ENCODE results near the gene PAN3.
A peak's percentile ranks its signal among the peaks of the same experiment; 100 is the strongest.

The PAN3 gene

DNA sequence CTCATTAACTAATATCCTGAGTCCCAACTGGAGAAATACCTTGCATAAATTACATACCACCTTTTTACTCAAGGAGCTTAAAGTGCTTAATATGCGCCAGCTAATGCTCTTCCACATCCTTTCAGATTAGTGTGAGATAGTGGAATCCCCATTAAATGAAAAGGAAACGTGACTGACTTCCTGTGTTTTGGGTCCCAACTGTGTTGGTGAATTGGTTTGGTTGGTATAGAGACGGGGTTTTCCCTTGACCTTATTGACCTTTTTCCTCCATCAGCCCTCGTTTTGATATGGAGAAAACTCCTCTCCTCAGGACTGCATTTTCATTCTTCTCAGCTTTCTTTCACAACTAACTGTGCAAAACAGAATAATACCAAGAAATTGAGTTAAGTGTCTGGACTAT is 163.5 kb downstream of the PAN3 start:
- no peak for DNase-seq (ENCODE audit: low read depth in 2 of 2)

DNA sequence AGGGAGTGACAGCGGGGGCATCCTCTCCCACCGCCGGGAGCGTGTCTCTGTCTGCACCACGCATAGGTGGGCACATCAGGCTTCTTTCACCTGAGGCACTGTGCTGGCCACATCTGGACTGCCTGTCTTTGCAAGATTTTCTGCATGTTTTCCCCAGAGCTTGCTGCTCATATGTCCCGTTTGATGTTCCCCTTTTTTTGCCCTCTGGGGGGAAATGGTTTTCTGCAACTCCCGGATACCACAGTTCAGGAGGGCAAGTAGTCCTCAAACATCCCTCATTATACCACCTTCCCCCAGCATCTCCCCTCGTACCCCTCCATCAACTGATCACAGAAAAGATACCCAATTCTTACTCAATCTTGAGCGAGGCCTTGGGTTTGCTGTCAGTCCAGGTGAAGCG is 168.0 kb downstream of the PAN3 start:
- no peak for DNase-seq (ENCODE audit: low read depth in 2 of 2)

DNA sequence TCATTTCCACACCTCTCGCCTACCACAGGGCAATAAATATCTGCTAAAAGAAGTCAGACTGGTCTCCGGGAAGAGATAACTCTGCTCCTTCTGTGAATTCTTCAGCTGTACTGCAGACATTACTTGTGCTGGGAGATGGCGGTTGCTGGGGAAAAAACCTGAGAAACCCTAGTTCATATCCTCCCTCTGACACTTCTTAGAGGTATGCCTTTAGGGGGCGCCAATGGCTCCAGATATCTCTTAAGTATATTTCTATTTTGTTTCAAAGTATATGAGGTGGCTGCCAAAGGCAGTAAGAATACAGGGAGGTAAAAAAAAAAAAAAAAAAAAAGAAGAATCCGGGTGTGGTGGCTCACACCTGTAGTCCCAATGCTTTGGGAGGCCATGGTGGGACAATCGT is 175.2 kb downstream of the PAN3 start:
- DNase-seq (ENCODE audit: low read depth in 2 of 2), result no peak

DNA sequence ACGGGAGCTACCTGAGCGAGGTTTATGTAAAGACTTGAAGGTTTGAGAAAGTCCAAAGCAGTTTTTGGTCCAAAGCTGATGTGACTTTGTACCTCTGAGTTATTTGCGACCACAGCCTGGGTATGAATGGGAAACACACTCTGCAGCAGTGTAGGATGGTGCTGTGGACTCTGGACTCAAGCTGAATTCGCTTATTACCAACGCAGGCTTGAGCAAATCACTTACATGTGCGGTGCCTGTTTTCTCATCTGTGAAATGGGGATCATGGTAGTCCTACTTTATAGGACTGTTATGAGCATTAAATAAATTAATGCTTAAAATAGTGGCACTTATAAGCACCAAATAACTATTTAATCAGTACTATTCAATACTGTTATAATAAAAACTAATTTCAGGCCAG is 176.5 kb downstream of the PAN3 start:
- no peak for DNase-seq (ENCODE audit: low read depth in 2 of 2)

DNA sequence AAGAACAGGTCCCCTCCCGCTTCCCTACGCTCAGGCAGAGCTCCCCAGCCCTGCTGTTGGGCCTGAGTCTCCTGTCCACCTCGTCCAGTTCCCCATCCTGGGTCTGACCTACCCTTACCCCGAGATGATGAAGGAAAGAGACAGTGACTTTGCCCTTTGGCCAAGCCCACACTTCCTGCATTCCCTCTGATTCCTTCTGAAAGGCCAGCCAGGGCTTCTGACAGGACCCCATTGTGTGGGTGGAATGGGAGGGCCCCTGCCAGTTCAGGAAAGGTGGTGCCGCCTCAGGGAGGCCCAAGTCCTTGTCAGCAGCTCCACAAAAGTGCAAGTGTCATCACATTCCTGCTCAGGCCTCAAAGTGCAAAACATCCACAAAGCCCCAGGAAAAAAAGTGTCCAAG is 177.8 kb downstream of the PAN3 start:
- no peak for DNase-seq (ENCODE audit: low read depth in 2 of 2)

DNA sequence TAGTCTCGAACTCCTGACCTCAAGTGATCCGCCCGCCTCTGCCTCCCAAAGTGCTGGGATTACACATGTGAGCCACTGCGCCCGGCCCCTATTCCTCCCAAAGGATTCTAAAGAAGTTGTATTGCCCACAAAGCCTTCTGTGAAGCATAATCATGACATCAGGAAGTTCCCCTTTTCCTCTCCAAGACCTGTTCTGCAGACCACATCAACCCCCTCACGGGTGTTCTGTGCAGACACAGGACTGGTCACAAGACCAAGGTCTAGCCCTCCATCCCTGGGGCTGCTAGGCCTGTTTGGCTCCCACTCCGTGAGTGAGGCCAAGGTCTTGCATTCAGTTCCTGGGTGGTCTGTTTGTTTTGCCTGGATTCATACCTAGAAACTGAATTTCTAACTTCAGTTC is 178.5 kb downstream of the PAN3 start:
- DNase-seq (ENCODE audit: low read depth in 2 of 2), result no peak

DNA sequence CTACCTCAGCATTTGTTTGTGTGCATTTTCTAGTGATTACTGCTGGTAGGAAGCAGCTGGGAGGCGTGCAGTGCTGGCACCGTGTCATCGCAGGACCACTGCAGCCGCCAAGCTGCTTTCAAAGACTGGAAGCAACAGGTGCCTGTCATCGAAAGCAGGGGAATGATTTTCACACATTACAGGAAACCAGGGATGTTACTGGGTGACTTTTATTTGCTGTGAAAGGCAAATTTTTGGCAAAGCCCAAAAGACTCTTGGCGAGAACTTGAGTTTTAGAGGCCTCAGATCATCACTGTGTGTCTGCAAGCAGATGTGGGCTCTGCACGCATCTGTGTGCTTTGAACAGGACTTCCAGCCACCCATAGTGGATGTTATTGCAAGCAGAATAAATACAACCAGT is 180.2 kb downstream of the PAN3 start:
- no peak for DNase-seq (ENCODE audit: low read depth in 2 of 2)

DNA sequence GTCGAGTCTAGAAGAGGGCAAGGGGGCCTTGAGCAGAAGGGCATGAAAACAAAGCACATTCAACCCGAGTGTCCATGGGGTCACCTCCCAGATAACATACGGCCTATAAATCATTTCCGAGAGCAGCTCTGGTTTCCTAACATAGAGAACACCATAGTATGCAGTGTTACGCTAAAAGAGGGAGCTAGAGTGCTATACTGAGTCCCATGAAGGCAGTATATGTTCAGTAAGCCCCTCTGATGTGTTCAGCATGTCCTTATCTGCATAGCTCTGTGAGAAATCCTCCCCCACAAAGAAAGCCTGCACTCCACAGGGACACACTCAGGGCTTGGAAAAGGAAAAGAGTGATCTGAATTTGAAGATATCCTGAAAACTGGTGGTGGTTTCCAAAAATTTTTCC is 181.2 kb downstream of the PAN3 start:
- DNase-seq (ENCODE audit: low read depth in 2 of 2), result no peak

DNA sequence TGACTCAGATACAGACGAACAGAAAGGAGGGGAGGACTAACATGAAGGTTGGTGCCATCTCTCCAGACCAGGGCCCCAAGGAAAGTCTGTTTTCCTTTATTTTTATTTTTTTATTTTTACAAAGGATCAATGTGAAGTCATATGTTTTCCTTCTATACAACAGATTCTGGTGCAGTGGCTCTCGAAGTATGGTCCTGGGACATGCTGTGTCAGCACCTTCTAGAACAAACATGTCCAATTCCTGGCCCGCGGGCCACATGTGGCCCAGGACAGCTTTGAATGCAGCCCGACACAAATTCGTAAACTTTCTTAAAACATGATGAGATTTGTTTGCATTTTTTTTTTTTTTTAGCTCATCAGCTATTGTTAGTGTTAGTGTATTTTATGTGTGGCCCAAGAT is 181.9 kb downstream of the PAN3 start:
- DNase-seq (ENCODE audit: low read depth in 2 of 2), result no peak

DNA sequence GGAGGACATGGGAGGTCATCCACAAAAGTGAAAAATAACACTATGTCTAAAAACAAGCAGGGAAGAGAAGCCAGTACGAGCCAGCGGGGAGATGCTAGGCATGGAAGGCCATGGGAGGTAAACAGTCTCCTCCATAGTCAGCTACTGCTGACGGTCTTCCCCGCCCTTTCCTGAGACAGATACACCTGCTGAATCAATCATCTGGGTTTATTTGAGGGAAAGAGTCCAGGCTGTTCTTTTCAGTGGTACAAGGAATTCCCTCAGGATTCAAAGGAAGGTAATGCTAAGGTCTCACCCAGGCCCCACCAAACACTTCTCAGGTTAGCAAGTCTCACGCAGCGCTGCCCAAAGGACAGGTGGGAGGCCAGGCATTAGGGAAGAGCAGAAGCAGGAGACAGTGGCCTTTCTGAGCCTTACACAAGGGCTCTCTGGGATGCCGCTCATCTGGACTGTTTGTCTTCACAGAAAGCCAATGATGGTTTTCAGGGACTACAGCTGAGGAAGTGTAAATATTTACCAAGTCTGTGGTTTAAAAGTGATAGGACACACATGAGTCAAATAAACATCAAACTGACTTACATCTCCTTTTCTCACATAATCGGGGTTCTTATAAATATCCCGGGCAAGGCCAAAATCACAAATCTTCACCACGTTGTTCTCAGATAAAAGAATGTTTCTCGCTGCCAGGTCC is 182.7 kb downstream of the PAN3 start:
- no peak for DNase-seq (ENCODE audit: low read depth in 2 of 2)

DNA sequence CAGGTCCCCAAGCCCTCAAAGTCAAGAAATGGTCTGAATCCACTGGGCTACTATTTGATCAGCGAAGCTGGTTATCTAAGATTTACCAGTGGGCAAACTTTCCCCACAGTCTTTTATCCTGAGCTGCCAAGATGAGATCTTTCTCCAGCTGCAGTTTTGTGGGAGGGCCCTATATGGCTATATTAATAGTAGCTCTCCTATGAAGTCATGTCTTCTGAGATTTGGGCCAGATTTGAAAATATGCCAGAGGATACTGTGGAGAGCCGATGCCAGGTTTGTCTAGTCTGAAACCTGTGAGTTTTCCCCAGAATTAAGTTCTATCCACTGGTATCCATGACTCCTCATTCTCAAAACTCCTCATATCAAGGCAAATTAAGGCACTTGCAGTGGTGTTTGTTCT is 183.4 kb downstream of the PAN3 start:
- DNase-seq (ENCODE audit: low read depth in 2 of 2), result no peak

DNA sequence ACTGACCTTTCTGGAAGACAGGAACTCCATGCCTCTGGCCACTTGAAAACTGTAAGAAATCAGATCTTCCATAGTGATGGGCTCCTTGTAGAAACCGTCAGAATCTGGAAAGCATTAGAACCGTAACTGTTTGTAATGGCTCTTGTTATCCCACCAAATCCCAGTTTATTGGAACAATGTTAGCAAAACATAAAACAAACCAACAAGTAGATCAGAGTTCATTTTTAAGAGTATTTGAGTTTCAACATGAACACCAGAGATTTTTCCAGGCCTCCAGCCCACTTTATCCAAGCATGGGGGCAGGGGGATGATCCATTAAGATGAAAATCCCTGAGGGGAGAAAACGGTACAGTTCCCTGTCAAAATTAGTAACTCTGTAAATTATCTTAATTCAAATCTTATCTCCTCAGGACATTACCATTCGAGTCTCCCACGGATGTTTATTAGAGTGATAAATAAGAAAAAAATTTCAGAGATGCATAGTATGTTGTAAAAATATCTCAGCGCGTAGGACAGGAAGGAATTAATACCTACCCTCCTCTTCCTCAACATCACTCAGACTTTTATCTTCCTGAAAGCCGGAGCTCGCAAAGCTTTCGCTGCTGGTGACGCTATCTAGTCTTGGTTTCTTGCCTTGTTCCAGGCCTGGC is 184.0 kb downstream of the PAN3 start:
- DNase-seq (ENCODE audit: low read depth in 2 of 2), result no peak

DNA sequence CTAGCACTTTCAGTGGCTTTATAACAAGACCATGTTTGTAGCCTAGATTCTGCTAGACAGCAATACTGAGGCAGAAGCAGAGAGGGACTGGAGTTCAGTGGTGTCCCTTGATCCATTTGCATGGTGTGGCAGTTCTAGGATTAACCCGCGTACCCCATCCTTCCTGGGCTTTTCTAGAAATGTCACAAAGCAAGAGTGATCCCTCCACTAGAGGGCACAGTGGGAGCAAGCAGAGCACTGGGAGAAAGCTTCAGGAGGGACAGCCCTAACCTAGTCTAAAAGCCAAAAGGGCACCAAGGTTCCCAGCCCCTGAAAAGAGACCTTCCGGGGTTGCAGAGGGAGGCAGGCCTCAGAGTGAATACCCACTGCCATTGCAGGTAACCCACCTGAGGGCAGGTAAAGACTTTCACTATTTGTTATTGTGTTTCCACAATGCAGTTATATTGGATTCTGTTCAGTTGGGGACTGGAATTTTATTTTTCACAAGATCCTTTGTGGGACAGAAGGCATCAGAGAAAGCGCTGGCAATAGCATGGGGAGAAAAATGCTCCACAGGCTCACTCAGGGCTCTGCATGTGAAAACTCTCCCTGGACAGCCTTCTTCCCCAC is 185.9 kb downstream of the PAN3 start:
- peak in 1 of 2 donors; percentile 13 for DNase-seq (ENCODE audit: low read depth in 2 of 2)

DNA sequence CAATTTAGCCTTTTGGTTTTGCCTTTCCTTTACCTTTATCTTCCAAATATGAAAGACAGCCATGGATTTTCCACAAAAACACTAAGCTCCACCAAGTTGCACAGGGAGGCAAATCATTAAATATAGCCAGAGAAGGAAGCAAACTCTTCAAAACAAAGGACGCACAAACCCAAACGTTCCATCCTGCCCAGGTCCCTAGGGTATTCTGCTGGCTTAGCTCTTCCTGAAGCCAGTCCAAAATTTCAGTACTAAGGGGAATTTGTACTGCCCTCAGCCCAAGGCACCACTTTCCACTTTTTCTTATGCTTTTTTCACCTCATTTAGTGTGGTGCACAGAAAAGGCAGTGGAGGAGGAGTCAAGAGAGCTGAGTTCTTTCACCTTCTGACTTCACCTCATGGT is 186.7 kb downstream of the PAN3 start:
- no peak for DNase-seq (ENCODE audit: low read depth in 2 of 2)

DNA sequence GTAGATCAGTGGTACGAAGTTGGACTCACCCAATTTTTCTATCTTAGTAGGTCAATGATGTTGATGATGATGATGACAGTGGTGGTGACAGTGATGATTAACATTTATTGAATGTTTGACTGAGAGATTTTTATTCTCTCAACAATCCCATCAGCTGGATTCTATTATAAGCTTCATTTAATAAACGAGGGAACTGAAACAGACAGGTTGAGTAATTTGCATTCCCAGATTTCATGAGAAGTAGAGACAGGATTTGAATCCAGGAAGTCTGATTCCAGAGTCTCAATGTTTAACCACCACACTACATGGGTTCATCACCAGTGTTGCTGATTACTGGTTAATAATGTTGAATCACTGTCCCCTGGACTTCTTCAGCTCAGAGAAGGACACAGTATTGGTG is 187.7 kb downstream of the PAN3 start:
- no peak for DNase-seq (ENCODE audit: low read depth in 2 of 2)

DNA sequence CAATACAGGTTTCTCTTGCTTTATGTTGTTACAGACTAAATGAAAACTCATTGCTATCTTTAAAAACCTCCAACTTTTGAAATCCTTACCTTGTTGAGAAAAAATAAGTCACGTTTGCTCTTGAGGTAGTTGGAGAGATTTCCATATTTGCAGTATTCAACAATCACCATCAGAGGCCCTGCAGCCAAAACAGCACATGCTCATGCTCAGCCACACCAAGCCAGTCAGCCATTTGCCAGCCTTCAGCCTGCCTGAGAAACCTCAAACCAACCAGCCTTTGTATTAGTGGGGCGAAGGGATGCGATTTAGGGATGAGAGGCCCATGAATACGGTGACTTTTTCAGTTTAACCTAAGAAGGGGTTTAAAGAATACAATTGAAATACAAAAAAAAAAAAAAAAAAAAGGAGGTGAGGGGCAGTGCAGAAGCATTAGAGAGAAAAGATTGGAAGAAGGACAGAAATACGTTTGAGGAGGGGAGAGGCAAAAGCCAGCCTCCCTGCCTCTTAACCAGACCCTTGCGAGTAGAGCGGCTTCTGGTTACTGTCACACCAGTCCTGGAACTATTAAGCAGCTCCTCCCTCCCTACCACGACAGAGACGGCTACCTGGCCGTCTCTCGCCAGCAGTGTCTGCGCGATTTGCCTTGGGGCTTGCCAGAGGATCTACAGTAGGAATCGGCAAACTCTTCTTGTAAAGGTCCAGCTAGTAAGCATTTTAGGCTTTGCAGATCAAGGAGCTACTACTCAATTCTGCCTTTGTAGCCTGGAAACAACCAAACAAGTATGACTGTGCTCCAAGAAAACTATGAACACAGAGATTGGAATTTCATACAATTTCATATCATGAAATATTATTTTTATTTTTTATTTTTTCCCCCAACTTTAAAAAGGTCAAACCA is 189.3 kb downstream of the PAN3 start:
- DNase-seq (ENCODE audit: low read depth in 2 of 2), result no peak

DNA sequence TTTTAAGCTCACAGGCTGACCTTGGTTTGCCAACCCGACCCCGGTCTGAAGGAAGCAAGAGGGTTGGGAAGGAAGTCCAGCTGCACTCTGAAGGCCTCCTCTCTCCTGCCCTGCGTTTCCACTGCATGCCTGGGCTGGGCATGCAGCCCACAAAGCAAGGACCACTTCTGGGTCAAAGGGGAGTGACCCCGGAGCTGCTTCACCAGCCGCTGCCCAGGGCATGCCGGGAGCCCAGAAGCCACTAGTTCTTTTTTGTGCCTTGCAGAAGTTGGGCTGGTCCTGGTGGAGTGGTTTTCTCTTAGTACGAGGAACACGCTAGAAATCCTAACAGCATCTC is 189.9 kb downstream of the PAN3 start:
- no peak for DNase-seq (ENCODE audit: low read depth in 2 of 2)

DNA sequence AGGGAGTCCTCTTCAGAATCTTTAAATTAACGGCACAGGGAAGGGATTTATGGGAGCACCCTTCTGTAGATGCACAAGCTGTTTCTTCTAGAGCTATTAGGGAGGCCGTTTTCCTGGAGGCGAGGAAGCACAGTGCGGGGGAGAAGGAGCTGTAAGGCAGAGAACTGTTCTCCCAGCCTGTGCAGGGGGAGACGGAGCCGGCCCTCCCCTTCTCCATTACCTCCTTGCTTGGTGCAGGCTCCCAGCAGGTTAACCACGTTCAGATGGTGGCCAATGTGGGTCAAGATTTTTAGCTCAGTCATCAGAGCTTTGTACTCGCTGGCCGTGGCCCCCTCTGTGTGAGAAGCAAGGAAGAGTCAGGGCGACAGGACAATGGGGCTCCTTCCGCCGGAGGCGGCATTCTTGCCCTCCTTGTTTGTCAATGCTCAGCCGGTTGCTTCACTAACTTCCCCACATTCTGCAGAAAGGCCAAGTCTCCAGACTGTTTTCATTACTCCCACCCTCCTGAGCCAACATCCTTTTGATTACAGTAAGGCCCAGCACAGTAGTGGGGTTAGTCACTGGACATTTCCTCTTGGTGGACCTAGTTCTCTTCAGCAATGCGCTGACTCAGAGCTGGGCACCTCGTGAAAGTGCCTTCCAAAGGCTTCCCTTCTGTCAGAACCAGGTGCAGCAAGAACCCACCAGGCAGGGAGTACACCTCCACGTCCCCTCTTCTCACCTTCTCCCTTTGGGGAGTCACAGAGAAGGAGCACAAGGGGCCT is 191.2 kb downstream of the PAN3 start:
- DNase-seq (ENCODE audit: low read depth in 2 of 2), result no peak

DNA sequence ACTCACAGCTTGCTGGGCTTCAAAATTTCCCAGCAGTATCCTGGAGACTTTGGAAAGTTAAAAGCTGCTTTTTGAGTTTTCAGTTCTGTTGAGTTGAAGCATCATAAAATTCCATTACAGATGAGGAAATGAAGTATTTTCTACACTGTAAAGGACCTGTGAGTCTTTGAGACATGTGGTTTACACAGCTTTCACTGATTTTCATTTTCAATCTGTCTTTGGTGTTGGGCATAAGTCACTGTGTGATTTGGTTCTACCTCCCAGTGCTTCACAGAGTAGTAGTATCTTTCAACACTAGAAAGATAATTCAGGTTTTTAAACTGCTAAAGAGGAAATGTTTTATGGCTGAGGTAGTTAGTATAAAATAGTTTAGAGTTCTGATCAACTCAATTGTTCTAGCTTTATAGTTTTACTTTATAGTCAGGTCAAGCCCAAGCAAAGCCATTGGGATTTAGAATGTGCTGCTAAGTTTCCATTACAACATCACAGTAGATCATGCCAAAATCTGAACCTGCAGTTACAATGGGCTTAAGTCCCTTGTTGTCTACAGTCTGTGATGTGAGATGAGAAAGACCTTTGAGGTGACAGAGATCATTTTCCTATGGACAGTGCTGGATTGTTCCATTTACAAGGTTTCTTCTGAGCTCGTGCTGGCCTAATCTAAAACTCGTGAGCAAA is 195.0 kb downstream of the PAN3 start:
- no peak for DNase-seq (ENCODE audit: low read depth in 2 of 2)

DNA sequence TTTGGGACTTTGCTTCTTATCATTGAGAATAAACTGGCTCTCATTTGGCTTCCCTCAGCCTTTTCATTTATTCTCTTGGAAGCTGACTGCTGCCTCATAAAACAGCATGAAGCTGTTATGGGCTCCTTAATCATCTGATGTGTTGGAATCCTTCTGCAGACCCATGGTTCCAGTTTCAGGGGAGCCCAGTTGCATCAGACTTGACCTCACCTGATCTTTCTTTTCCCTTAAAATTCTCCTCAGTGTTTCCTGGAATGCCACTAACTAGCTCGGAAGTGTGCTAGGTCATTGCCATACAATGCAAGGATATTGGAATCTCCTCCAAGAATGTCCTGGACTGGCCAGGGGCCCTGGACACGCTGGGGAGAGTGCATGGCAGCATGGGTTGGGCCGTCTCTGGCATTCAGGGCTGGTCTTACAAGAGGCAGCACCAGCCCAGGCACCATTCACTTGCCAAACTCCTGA is 197.9 kb downstream of the PAN3 start:
- DNase-seq (ENCODE audit: low read depth in 2 of 2), result no peak

Data from stimulated activated CD8-positive, alpha-beta memory T cell treated with anti-CD3 and anti-CD28 coated beads, Interleukin-15, amount 100 ng/mL, for 4 hours (primary cell).